ENCODE measurements around the gene AKR1B15. TPM values are rescaled to one million over a fixed set of nuclear protein-coding genes. Genes with fewer than 3 reads are reported as not detected.
"Not testable (repeated sequence)": the region's sequence is repeated elsewhere in the genome, so short reads cannot be mapped to it uniquely, and the experiment has no call there.

AKR1B15 gene
- total and polyA plus RNA-seq, 2 of the 4 experiments (the other 2 are of a cell fraction) = not detected

- H4K91ac ChIP-seq (ENCODE audit: insufficient read depth, low read depth, low read length); H3K23ac ChIP-seq (ENCODE audit: low read depth, low read length); H2BK20ac ChIP-seq (ENCODE audit: low read depth, low read length); H3K14ac ChIP-seq (replicated peaks; ENCODE audit: low read depth, low read length); H2AFZ ChIP-seq (replicated peaks; ENCODE audit: low read length, poor library complexity); H3K4me3 ChIP-seq (ENCODE audit: insufficient read depth, low read depth, low read length); H3K27ac ChIP-seq (ENCODE audit: insufficient read depth, low read length); H3K18ac ChIP-seq (ENCODE audit: low read depth, low read length); POLR2A ChIA-PET (ENCODE audit: unreplicated experiment); H2BK15ac ChIP-seq (ENCODE audit: low read depth, low read length); dilution Hi-C loops (cut with HindIII; ENCODE audit: low sequenced_read_pairs, unreplicated experiment); H2AK9ac ChIP-seq (replicated peaks; ENCODE audit: low read depth, low read length, poor library complexity); H3K4me1 ChIP-seq (ENCODE audit: control insufficient read depth, insufficient read depth, low read length); H4K5ac ChIP-seq (ENCODE audit: low read depth, low read length); H2BK120ac ChIP-seq (ENCODE audit: low read depth, low read length); H3K56ac ChIP-seq (ENCODE audit: extremely low read depth, insufficient read depth, low read length); H4K8ac ChIP-seq (ENCODE audit: low read depth in 2 of 2, low read length in 2 of 2); DNase-seq; intact Hi-C loops (cut with micrococcal nuclease); H3K36me3 ChIP-seq (ENCODE audit: control insufficient read depth, insufficient read depth, low read length); ATAC-seq (ENCODE audit: low read depth); BruUV-seq (replicated peaks); H3K9me1 ChIP-seq (ENCODE audit: insufficient read depth, low read length); H3K9ac ChIP-seq (ENCODE audit: low read depth, low read length); H4K20me1 ChIP-seq (ENCODE audit: insufficient read depth, low read length); H3K4ac ChIP-seq (ENCODE audit: low read depth, low read length); in situ Hi-C loops (cut with MboI; ENCODE audit: low sequenced_read_pairs); H3K79me1 ChIP-seq (ENCODE audit: low read depth in 1 of 2, low read length in 2 of 2); H2BK5ac ChIP-seq (ENCODE audit: low read depth, low read length, poor library complexity, severe bottlenecking); H3K9me3 ChIP-seq (ENCODE audit: control insufficient read depth, insufficient read depth, low read length); CTCF ChIA-PET; H2AK5ac ChIP-seq (ENCODE audit: low read depth, low read length); H3K4me2 ChIP-seq (ENCODE audit: low read depth, low read length): not testable (repeated sequence)
- no CpG with 5 or more reads among the region's 3 CpGs for WGBS, 2 experiments (ENCODE audit: extremely low coverage in 2 of 2, insufficient read length in 1 of 2)
- H3K27me3 ChIP-seq (ENCODE audit: control insufficient read depth, insufficient read depth, low read length) = peaks cover 25% of the 10 kb centered on the region
Measured at GRCh38 chr7:134536558-134536957, 12.4 kb upstream of the AKR1B15 start.

DNA sequence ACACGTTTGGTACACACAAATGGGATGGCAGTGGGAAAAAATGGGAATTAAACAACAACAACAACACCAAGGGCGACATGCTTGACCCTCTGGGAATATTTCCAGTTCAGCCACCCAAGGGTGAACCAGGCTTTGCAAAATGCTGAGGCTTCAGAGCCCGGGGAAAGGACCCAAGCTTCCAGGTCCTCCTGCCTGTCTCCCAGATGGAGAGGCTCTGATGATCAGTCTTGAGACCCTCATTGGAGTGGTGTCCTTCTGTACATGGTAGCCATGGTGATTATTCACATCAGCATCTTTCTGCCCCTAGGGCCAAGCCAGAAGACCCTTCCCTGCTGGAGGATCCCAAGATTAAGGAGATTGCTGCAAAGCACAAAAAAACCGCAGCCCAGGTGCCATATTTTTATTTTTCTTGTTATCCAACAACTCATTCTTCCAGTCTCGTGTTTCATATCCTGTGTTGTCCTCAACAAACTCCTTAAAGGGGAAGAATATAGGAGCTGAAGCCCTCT is 11.6 kb upstream of the AKR1B15 start:
- H2BK5ac ChIP-seq (ENCODE audit: low read depth, low read length, poor library complexity, severe bottlenecking); H3K56ac ChIP-seq (ENCODE audit: extremely low read depth, insufficient read depth, low read length); dilution Hi-C loops (cut with HindIII; ENCODE audit: low sequenced_read_pairs, unreplicated experiment); H2BK120ac ChIP-seq (ENCODE audit: low read depth, low read length); H3K27ac ChIP-seq (ENCODE audit: insufficient read depth, low read length); intact Hi-C loops (cut with micrococcal nuclease); POLR2A ChIA-PET (ENCODE audit: unreplicated experiment); H3K4me3 ChIP-seq (ENCODE audit: insufficient read depth, low read depth, low read length); H3K9ac ChIP-seq (ENCODE audit: low read depth, low read length); H3K14ac ChIP-seq (replicated peaks; ENCODE audit: low read depth, low read length); DNase-seq; H3K79me1 ChIP-seq (ENCODE audit: low read depth in 1 of 2, low read length in 2 of 2); H4K5ac ChIP-seq (ENCODE audit: low read depth, low read length); H4K8ac ChIP-seq (ENCODE audit: low read depth in 2 of 2, low read length in 2 of 2); H2BK15ac ChIP-seq (ENCODE audit: low read depth, low read length); H2AK5ac ChIP-seq (ENCODE audit: low read depth, low read length); H3K4me2 ChIP-seq (ENCODE audit: low read depth, low read length); ATAC-seq (ENCODE audit: low read depth); H2AK9ac ChIP-seq (replicated peaks; ENCODE audit: low read depth, low read length, poor library complexity); H2AFZ ChIP-seq (replicated peaks; ENCODE audit: low read length, poor library complexity); BruUV-seq (replicated peaks); H3K36me3 ChIP-seq (ENCODE audit: control insufficient read depth, insufficient read depth, low read length); H3K4me1 ChIP-seq (ENCODE audit: control insufficient read depth, insufficient read depth, low read length); in situ Hi-C loops (cut with MboI; ENCODE audit: low sequenced_read_pairs); H4K20me1 ChIP-seq (ENCODE audit: insufficient read depth, low read length); H3K4ac ChIP-seq (ENCODE audit: low read depth, low read length); H3K23ac ChIP-seq (ENCODE audit: low read depth, low read length); H2BK20ac ChIP-seq (ENCODE audit: low read depth, low read length); H3K9me3 ChIP-seq (ENCODE audit: control insufficient read depth, insufficient read depth, low read length); CTCF ChIA-PET; H3K9me1 ChIP-seq (ENCODE audit: insufficient read depth, low read length); H4K91ac ChIP-seq (ENCODE audit: insufficient read depth, low read depth, low read length); H3K18ac ChIP-seq (ENCODE audit: low read depth, low read length): not testable (repeated sequence)
- peaks cover 28% of the 10 kb centered on the region for H3K27me3 ChIP-seq (ENCODE audit: control insufficient read depth, insufficient read depth, low read length)
- WGBS, 2 experiments (ENCODE audit: extremely low coverage in 2 of 2, insufficient read length in 1 of 2) = no CpG with 5 or more reads among the region's 5 CpGs
